Gastroesophageal sphincter (tissue), 3 donors: Measurements from ENCODE around the gene SDK1.

ENCODE experiments used
- EP300 ChIP-seq: sonication (generic); formaldehyde crosslinking; IDR thresholded peaks from one replicate; pipeline ENCODE4 v1.6.1; 2017; ENCODE audit warnings: antibody characterized with exemption, mild to moderate bottlenecking
- POLR2A ChIP-seq, 2 donors: fragments of 450-650 bp; IDR thresholded peaks; one replicate each; pipeline ENCODE4 v1.6.1; 2017; ENCODE audit warnings: antibody characterized with exemption in 2 of 2, mild to moderate bottlenecking in 2 of 2, moderate library complexity in 1 of 2
- POLR2AphosphoS5 ChIP-seq: sonication (generic); formaldehyde crosslinking; IDR thresholded peaks from one replicate; pipeline ENCODE4 v1.6.1; 2017; ENCODE audit warnings: antibody characterized with exemption
- TF ChIP-seq, protein P1 (sequence below), 4 experiments: fragments of 200-600 bp in 2 of 4; fragments of 450-650 bp in 2 of 4; sonication (generic) in 1 of 4; IDR thresholded peaks; one replicate each; pipeline ENCODE4 v1.5.1; 2017 to 2019; ENCODE audit warnings: antibody characterized with exemption in 4 of 4, mild to moderate bottlenecking in 2 of 4, moderate library complexity in 2 of 4

- TF ChIP-seq, protein P1, sequence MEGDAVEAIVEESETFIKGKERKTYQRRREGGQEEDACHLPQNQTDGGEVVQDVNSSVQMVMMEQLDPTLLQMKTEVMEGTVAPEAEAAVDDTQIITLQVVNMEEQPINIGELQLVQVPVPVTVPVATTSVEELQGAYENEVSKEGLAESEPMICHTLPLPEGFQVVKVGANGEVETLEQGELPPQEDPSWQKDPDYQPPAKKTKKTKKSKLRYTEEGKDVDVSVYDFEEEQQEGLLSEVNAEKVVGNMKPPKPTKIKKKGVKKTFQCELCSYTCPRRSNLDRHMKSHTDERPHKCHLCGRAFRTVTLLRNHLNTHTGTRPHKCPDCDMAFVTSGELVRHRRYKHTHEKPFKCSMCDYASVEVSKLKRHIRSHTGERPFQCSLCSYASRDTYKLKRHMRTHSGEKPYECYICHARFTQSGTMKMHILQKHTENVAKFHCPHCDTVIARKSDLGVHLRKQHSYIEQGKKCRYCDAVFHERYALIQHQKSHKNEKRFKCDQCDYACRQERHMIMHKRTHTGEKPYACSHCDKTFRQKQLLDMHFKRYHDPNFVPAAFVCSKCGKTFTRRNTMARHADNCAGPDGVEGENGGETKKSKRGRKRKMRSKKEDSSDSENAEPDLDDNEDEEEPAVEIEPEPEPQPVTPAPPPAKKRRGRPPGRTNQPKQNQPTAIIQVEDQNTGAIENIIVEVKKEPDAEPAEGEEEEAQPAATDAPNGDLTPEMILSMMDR (IDR thresholded peaks at IDR 0.05): no peak
- no peak for TF ChIP-seq POLR2A (IDR thresholded peaks at IDR 0.05)
- no peak for TF ChIP-seq EP300
- TF ChIP-seq POLR2AphosphoS5: no peak
Measured at GRCh38 chr7:3924277-3924676, 623.2 kb downstream of the SDK1 start.
